Measurements from ENCODE around the gene ZNF625.
A peak's percentile ranks its signal among the peaks of the same experiment; 100 is the strongest.
"Not testable (repeated sequence)": the region's sequence is repeated elsewhere in the genome, so short reads cannot be mapped to it uniquely, and the experiment has no call there.

ZNF625 gene

DNA sequence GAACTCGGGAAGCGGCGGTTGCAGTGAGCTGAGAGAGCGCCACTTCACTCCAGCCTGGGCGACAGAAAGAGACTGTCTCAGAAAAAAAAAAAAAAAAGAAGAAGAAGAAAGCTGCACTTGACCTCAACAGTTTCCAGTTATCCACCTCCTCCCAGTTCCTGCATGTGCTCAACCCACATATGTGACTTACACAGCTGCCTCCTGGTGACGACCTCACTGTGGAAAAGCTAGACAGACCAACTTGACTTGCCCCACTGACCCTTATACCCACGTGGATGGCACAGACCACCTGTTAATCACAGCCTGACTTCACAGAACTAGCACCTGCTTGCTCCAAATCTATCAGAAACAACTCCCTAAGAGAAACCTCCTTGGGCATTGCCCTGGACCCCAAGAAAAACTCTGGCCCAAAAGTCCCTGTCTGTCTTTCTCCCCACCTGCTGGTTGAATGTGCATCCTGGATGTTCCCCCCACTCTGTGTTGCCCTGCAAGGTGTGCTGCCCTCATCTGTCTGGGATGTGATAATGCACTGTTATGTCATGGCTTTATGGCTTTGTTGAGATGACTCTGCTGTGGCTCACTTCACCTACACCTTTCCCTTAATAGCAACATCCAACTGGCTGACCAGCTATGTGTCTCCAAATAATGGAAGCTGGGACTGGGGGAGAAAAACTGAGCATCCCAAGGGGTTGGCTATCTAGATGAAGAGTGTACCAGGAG lies 19.2 kb downstream of the ZNF625 start:
- no peak for DNase-seq

- no peak for DNase-seq
These were observed 23.5 kb downstream of the ZNF625 start for GRCh38 chr19:12133069-12133468.

GRCh38 chr19:12126707-12127106 lies 29.8 kb downstream of the ZNF625 start:
- peak; percentile 10 for DNase-seq

GRCh38 chr19:12117201-12117970 lies 39.1 kb downstream of the ZNF625 start:
- no peak for DNase-seq

GRCh38 chr19:12113121-12113520 lies 43.4 kb downstream of the ZNF625 start:
- no peak for DNase-seq

- DNase-seq = no peak
These were observed 43.8 kb downstream of the ZNF625 start for GRCh38 chr19:12112701-12113100.

- no peak for DNase-seq
These were observed 44.4 kb downstream of the ZNF625 start for GRCh38 chr19:12111943-12112637.

DNA sequence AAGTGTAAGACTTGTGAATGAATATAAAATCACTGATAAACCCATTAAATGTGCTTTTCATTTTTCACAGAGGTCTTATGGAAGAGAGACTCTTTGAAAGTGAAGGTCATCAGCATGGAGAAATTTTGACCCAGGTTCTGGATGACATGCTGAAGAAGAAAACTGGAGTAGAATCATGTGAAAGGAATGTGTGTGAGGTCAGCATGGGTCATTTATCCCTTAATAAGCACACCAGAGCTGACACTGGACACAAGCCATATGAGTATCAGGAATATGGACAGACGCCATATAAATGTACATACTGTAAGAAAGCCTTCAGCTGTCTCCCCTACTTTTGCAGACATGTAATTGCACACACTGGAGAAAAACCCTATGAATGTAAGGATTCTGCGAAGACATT lies 45.4 kb downstream of the ZNF625 start:
- DNase-seq = no peak

GRCh38 chr19:12103909-12104308 lies 52.6 kb downstream of the ZNF625 start:
- not testable (repeated sequence) for DNase-seq

GRCh38 chr19:12098040-12098439 lies 58.5 kb downstream of the ZNF625 start:
- no peak for DNase-seq

GRCh38 chr19:12095111-12095790 lies 61.3 kb downstream of the ZNF625 start:
- DNase-seq = no peak
